DMS114 treated with DMSO at 0.1 percent for 48 hours (cell line): ENCODE results near the gene NUTM2D.
"Not testable (repeated sequence)": the region's sequence is repeated elsewhere in the genome, so short reads cannot be mapped to it uniquely, and the experiment has no call there.

ENCODE experiments used
- DNase-seq: peaks from one replicate; lab custom pipeline; 2025; ENCODE audit not compliant: unreplicated experiment; lab: John Stamatoyannopoulos, UW

Gene NUTM2D

GRCh38 chr10:87369514-87370112 lies 12.1 kb downstream of the NUTM2D start:
- not testable (repeated sequence) for DNase-seq

- DNase-seq = not testable (repeated sequence)
Observed at GRCh38 chr10:87374091-87374490, 16.5 kb downstream of the NUTM2D start.

GRCh38 chr10:87379115-87379514 lies 21.6 kb downstream of the NUTM2D start:
- not testable (repeated sequence) for DNase-seq

GRCh38 chr10:87383149-87383857 lies 25.8 kb downstream of the NUTM2D start:
- not testable (repeated sequence) for DNase-seq

GRCh38 chr10:87384283-87384682 lies 26.7 kb downstream of the NUTM2D start:
- DNase-seq = not testable (repeated sequence)

- DNase-seq = not testable (repeated sequence)
Observed at GRCh38 chr10:87385762-87386360, 28.3 kb downstream of the NUTM2D start.

GRCh38 chr10:87391360-87391759 lies 33.8 kb downstream of the NUTM2D start:
- not testable (repeated sequence) for DNase-seq

GRCh38 chr10:87396206-87396605 lies 38.7 kb downstream of the NUTM2D start:
- not testable (repeated sequence) for DNase-seq

GRCh38 chr10:87398436-87398835 lies 40.9 kb downstream of the NUTM2D start:
- DNase-seq = not testable (repeated sequence)

- not testable (repeated sequence) for DNase-seq
Observed at GRCh38 chr10:87407516-87408467, 50.2 kb downstream of the NUTM2D start.

- not testable (repeated sequence) for DNase-seq
Observed at GRCh38 chr10:87413921-87414320, 56.4 kb downstream of the NUTM2D start.
